OCI-LY7 (cell line): ENCODE results near the gene AARS2.

Source experiments
- EZH2phosphoT487 ChIP-seq: fragments of 200-600 bp; sonication (generic); IDR thresholded peaks from 2 replicates; pipeline ENCODE4 v1.6.1; 2018; ENCODE audit warnings: low read depth, borderline replicate concordance, mild to moderate bottlenecking, mixed run types, antibody characterized with exemption, low read length, moderate library complexity, mixed read lengths
- TF ChIP-seq, protein P1 (sequence below): fragments of 200-600 bp; sonication (generic); conservative IDR thresholded peaks from 2 replicates; pipeline ENCODE4 v1.5.1; 2014; ENCODE audit warnings: mild to moderate bottlenecking, antibody characterized with exemption, low read length, moderate library complexity, mixed read lengths

DNA sequence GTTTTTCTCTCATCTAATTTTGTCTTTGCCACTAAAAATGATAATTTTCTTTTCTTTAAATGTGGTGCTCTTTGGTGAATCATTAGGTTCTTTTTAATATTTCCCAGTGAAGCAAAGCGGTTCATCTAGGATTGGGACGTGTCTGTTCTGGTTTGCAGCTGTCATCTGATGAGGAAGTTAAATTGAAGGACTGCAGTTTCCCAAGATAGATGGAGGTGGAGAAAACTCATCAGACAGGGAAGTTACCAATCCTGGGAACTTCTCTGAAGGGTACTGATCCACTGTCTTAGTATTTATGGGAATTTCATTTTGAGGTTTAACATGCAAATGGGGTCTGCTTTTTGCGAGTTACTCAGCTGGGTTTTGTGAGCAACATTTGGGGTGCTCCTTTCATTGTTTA lies 2.4 kb upstream of the AARS2 start:
- TF ChIP-seq, protein P1, sequence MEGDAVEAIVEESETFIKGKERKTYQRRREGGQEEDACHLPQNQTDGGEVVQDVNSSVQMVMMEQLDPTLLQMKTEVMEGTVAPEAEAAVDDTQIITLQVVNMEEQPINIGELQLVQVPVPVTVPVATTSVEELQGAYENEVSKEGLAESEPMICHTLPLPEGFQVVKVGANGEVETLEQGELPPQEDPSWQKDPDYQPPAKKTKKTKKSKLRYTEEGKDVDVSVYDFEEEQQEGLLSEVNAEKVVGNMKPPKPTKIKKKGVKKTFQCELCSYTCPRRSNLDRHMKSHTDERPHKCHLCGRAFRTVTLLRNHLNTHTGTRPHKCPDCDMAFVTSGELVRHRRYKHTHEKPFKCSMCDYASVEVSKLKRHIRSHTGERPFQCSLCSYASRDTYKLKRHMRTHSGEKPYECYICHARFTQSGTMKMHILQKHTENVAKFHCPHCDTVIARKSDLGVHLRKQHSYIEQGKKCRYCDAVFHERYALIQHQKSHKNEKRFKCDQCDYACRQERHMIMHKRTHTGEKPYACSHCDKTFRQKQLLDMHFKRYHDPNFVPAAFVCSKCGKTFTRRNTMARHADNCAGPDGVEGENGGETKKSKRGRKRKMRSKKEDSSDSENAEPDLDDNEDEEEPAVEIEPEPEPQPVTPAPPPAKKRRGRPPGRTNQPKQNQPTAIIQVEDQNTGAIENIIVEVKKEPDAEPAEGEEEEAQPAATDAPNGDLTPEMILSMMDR: no peak
- TF ChIP-seq EZH2phosphoT487: no peak
